GM19193 (cell line): Measurements from ENCODE around the gene DECR2.

Experiments used
- POLR2A ChIP-seq: IDR thresholded peaks from 4 replicates; pipeline ENCODE4 v1.6.1; 2011; ENCODE audit not compliant: insufficient read depth, insufficient read length; ENCODE audit errors: extremely low read depth

The DECR2 gene

GRCh38 chr16:386641-387156, 15.0 kb upstream of the DECR2 start:
- TF ChIP-seq POLR2A, result no peak

GRCh38 chr16:389352-389751, 12.3 kb upstream of the DECR2 start:
- TF ChIP-seq POLR2A, result no peak

GRCh38 chr16:391885-392335, 9.8 kb upstream of the DECR2 start:
- TF ChIP-seq POLR2A, result no peak

- TF ChIP-seq POLR2A, result no peak
Measured at GRCh38 chr16:392450-393030, 9.1 kb upstream of the DECR2 start.

GRCh38 chr16:396199-396598, 5.5 kb upstream of the DECR2 start:
- TF ChIP-seq POLR2A, result no peak

GRCh38 chr16:396605-397004, 5.1 kb upstream of the DECR2 start:
- TF ChIP-seq POLR2A, result no peak

GRCh38 chr16:397135-397661, 4.5 kb upstream of the DECR2 start, which contains the start of gene NME4:
TSS of gene NME4 (plus strand) at chr16:397199. CDS start at chr16:397223, 24 bp downstream.
- TF ChIP-seq POLR2A, result peak; percentile 44

GRCh38 chr16:397736-398332, 3.9 kb upstream of the DECR2 start:
- no peak for TF ChIP-seq POLR2A

- TF ChIP-seq POLR2A, result no peak
Measured at GRCh38 chr16:398561-399339, 2.9 kb upstream of the DECR2 start.

GRCh38 chr16:399340-400019, 2.2 kb upstream of the DECR2 start:
- no peak for TF ChIP-seq POLR2A

GRCh38 chr16:400061-400591, 1.6 kb upstream of the DECR2 start:
- no peak for TF ChIP-seq POLR2A

GRCh38 chr16:404971-405486, 3.3 kb downstream of the DECR2 start:
- no peak for TF ChIP-seq POLR2A

GRCh38 chr16:405548-406506, 4.1 kb downstream of the DECR2 start:
- no peak for TF ChIP-seq POLR2A
